Activated CD4-positive, alpha-beta memory T cell treated with anti-CD3 and anti-CD28 coated beads for 36 hours (primary cell): ENCODE results near the gene S100P. TPM values are rescaled to one million over a fixed set of nuclear protein-coding genes. Genes with fewer than 3 reads are reported as not detected.

Experiments
- CTCF ChIA-PET: fragments of 350-600 bp; sonication (Branson Sonifier 250); formaldehyde crosslinking; loops from one replicate; lab custom pipeline; 2021; ENCODE audit warnings: antibody characterized with exemption, inconsistent platforms; lab: Charles Lee
- POLR2A ChIA-PET: fragments of 350-600 bp; sonication (Branson Sonifier 250); formaldehyde crosslinking; loops from one replicate; lab custom pipeline; 2021; ENCODE audit warnings: antibody characterized with exemption; lab: Charles Lee
- DNase-seq: peaks from one replicate; pipeline ENCODE4 v3.0.0-alpha.2; 2020
- H3K27ac Mint-ChIP-seq: one replicate; pipeline ENCODE4 v1.8.0; 2021; ENCODE audit warnings: mixed read lengths
- H3K27me3 Mint-ChIP-seq: one replicate; pipeline ENCODE4 v1.8.0; 2021; ENCODE audit warnings: mixed read lengths
- H3K36me3 Mint-ChIP-seq: one replicate; pipeline ENCODE4 v1.8.0; 2021; ENCODE audit warnings: mixed read lengths
- H3K4me1 Mint-ChIP-seq: one replicate; pipeline ENCODE4 v1.8.0; 2021; ENCODE audit warnings: low read depth, mixed read lengths
- H3K4me3 Mint-ChIP-seq: one replicate; pipeline ENCODE4 v1.8.0; 2021; ENCODE audit warnings: mild to moderate bottlenecking, mixed read lengths
- H3K9me3 Mint-ChIP-seq: one replicate; pipeline ENCODE4 v1.8.0; 2021; ENCODE audit warnings: mixed read lengths
- intact Hi-C: fragments of 100-400 bp; cut with micrococcal nuclease; formaldehyde crosslinking; loops from one replicate; pipeline ENCODE4 v1.15.1; 2023
- total RNA-seq, 2 experiments: library from RNA; stranded (reverse); gene quantifications; one replicate each; pipeline ENCODE4 v1.2.3, GENCODE V29; 2021

The S100P gene
- total RNA-seq, 2 experiments from 2014 or later = 19.3 to 20.3 TPM

- H3K4me1 Mint-ChIP-seq = peaks cover 12% of the 10 kb centered on the region
- H3K9me3 Mint-ChIP-seq = peaks cover 6% of the 10 kb centered on the region
- H3K27ac Mint-ChIP-seq = no peak overlapping the region
- intact Hi-C loops = no loop called here
- no peak for DNase-seq
- no peaks in the 10 kb centered on the region for H3K36me3 Mint-ChIP-seq
- H3K4me3 Mint-ChIP-seq = no peak overlapping the region
- no peaks in the 10 kb centered on the region for H3K27me3 Mint-ChIP-seq
- ChIA-PET POLR2A (no interaction called here), CTCF (no interaction called here)
Measured at GRCh38 chr4:6740347-6740746, 46.7 kb downstream of the S100P start.

- Mint-ChIP-seq H3K4me1 (peaks cover 12% of the 10 kb centered on the region), H3K27me3 (no peaks in the 10 kb centered on the region), H3K27ac (no peak overlapping the region), H3K9me3 (peaks cover 6% of the 10 kb centered on the region), H3K36me3 (no peaks in the 10 kb centered on the region), H3K4me3 (no peak overlapping the region)
- no peak for DNase-seq
- intact Hi-C loops = loop anchor here (2.0 kb wide), 1 partner anchor 46 kb away; no protein-coding TSS in a partner anchor
- POLR2A ChIA-PET = no interaction called here
- CTCF ChIA-PET = no interaction called here
Measured at GRCh38 chr4:6742507-6742906, 48.8 kb downstream of the S100P start.

GRCh38 chr4:6742989-6743388 is 49.3 kb downstream of the S100P start:
- no peak overlapping the region for H3K27ac Mint-ChIP-seq
- peaks cover 12% of the 10 kb centered on the region for H3K4me1 Mint-ChIP-seq
- intact Hi-C loops = loop anchor here (2.0 kb wide), 1 partner anchor 46 kb away; no protein-coding TSS in a partner anchor
- H3K36me3 Mint-ChIP-seq = no peaks in the 10 kb centered on the region
- H3K4me3 Mint-ChIP-seq = no peak overlapping the region
- no peak for DNase-seq
- no peaks in the 10 kb centered on the region for H3K27me3 Mint-ChIP-seq
- ChIA-PET CTCF (interaction anchor here (0.8 kb wide), 1 partner anchor 220 kb away, joined by 3 read pairs; no protein-coding TSS in a partner anchor), POLR2A (no interaction called here)
- H3K9me3 Mint-ChIP-seq = peaks cover 6% of the 10 kb centered on the region

Other genes with a start within 250 kb of the S100P start
- not detected for gene PPP2R2C, start 221.3 kb upstream of the S100P start, total RNA-seq
- gene MAN2B2, start 118.7 kb upstream of the S100P start, total RNA-seq = 10 to 100 TPM; 16.5 to 18.0 TPM
- 100 to 1,000 TPM; 122 to 130 TPM for gene MRFAP1, start 53.2 kb upstream of the S100P start, total RNA-seq
- 10 to 100 TPM; 50.7 to 52.0 TPM for gene MRFAP1L1, start 16.0 kb downstream of the S100P start, total RNA-seq
- 10 to 100 TPM; 17.0 to 19.7 TPM for gene BLOC1S4, start 22.3 kb downstream of the S100P start, total RNA-seq
- 10 to 100 TPM; 16.1 to 16.5 TPM for gene KIAA0232, start 88.8 kb downstream of the S100P start, total RNA-seq
- 10 to 100 TPM; 37.1 to 37.3 TPM for gene TBC1D14, start 215.9 kb downstream of the S100P start, total RNA-seq